Hematopoietic multipotent progenitor cell treated with erythropoietin and hydrocortisone succinate and interleukin-3 and kit ligand, for 15 days (in vitro differentiated cells): ENCODE results near the gene ZFP36L1.
"Not testable (repeated sequence)": the region's sequence is repeated elsewhere in the genome, so short reads cannot be mapped to it uniquely, and the experiment has no call there.

ENCODE experiments used
- DNase-seq: peaks from one replicate; pipeline ENCODE4 v3.0.0-alpha.2; 2015; ENCODE audit warnings: low spot score

ZFP36L1 gene

GRCh38 chr14:68784226-68784910 lies 8.5 kb downstream of the ZFP36L1 start:
- no peak for DNase-seq

- no peak for DNase-seq
Measured at GRCh38 chr14:68783408-68784225, 9.2 kb downstream of the ZFP36L1 start.

- no peak for DNase-seq
Measured at GRCh38 chr14:68782091-68782981, 10.5 kb downstream of the ZFP36L1 start.

DNA sequence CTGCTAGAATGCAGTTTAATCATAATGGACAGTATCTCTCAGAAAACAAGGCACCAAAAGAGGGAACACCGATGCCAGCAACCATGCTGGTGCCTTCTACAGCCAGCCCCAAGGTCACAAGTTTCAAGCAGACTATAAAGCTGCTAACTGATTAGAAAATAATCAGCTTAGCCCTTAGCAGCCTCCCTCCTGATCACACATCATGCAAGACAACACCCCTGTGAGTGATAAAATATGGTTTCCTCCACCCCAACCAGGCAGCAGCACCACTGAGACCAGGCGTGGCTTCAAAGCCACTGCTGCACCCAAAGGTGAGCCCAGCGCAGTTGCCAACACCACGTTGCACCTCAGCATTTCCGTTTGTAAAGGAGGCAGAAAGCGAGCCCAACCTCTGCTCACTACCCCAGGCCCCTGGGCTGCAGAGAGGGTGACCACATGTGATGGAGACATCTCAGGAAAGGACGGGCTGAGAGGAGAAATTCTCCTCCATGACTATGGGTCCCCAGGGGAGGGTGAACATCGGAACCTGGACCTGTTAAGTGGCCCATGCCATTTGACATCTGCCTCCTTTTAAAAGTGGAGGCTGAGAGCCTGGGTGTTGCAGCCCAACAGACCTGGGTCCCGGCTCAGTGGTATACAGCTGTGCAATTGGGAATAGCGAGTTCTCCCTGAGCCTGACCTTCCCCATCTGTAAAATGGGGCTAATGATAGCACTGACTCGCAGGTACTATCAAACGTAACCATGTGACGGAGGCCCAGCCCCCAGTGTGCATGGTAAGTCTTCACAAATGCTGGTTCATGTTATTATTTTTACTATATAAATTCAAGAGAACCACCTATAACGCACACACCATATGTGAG lies 11.5 kb downstream of the ZFP36L1 start:
- DNase-seq = peak; percentile 70

DNA sequence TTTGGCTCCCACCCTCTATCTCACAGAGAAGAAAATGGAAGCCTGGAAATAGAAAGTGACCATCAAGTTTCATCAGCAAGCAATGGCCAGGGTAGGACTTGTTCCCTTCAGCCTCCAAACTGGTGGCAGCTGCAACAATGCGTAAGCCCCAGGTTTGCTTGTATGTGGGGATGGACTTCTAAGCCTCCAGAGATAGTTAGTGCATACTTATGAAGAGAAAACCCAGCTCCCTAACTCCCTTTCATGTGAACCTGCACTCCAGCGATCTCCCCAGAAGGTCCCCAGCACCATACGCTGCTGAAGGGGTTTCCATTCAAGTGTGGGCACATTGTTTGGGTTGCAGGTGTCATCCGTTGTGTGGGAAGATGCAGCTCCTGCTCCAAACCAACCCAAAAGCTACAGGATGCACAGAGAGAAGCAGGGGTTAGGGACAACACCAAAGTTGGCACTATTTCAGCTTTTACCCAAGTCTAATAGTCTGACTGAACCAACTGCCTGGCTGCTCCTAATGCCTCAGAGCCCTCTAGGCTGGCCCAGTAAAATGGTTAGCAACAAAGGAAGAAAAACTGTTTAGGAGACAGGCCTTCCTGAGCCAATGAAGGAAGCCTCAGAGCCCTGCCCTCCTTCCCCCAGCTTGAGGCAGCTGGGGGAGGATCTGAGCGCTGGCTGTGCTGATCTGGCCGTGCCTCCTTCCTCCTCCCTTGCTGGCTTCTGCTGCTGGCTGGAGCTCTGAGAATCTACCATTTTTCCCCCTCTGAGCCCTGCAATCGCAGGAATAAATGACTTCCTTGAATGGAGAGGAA lies 12.3 kb downstream of the ZFP36L1 start:
- peak; percentile 60 for DNase-seq

DNA sequence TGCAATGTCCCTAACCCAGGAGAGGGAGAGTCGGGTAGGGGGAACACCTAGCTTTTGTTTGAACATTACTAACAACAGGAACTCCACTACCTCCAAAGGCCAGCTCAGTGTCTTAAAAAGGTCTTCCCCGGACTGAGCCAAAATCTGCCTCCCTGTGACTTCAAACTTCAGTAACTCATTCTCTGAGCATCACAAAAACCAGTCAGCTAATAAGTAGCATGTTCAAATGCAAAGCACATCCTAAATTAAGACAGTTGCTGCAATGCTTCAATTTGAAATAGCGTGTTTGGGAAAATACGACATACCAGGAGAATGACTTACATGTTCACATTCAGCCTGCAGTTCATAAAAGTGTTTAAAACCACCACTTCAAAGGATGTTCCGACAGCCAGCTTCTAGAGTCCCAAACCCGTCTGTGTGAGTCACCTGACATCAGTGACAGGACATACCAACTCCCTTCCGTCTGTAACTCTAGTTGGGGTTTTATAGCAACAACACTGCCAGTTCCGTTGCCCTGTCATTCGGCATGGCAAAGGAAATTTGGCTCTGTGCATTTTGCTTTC lies 13.0 kb downstream of the ZFP36L1 start:
- DNase-seq = peak; percentile 35

- DNase-seq = no peak
Measured at GRCh38 chr14:68777644-68778043, 15.2 kb downstream of the ZFP36L1 start.

DNA sequence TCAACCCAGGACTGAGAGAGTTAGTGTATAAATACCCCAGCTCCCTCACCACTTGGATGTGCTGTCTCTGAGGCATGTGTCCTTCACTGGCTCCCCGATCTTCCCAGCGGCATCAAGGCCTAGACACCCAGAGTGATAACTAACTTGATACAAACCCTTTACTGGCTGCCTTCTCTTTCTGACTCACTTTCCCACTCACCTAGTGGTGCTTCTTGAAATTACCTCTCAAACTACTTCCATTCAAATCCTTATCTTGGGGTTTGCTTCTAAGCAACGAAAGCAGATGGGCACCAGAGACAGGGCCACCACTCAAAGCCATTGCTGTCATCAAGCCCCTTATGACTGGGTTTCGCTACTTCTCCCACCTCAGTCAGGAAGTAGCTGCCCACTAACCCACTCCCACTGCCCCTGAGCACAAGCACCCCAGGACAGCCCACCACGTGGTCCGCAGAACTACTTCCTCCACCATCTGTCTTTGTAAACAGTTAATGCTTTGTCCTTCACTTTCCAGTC lies 17.2 kb downstream of the ZFP36L1 start:
- no peak for DNase-seq

DNA sequence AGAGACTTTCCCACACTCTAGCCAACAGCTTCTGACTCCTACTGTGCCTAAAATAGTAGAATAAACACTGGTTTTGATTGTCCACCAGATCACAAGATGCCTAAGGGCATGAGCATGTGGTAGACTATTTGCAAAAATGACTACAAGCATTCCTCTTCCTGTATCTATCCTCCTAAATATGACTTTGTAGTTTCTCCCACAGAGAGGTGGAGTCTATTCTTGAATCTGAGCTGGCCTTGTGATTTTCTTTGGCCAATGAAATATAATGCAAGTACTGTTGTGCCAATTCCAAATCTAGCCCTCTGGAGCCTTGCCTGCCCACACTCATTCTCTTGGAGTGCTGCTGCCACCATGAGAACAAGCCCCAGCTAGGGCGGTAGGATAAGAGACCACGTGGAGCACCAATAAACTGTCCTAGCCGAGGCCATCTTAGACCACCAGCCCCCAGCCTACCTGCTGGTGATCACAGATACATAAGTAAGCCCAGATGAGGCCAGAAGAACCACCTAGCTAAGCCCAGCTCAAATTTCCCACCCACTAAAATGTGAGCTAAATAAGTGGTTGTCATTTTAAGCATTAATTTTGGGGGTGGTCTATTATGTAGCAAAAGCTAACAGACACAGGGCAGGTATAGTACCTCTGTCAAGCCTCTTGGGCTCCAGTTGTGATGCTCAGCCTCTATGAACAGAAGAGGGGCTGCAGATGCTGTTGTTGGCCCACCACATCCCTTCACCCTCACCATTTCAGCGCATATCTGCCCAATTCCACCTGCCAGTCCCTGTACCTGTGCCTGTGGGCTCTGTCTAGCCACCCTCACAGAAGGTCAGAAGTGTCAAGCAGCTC lies 17.9 kb downstream of the ZFP36L1 start:
- DNase-seq = no peak

DNA sequence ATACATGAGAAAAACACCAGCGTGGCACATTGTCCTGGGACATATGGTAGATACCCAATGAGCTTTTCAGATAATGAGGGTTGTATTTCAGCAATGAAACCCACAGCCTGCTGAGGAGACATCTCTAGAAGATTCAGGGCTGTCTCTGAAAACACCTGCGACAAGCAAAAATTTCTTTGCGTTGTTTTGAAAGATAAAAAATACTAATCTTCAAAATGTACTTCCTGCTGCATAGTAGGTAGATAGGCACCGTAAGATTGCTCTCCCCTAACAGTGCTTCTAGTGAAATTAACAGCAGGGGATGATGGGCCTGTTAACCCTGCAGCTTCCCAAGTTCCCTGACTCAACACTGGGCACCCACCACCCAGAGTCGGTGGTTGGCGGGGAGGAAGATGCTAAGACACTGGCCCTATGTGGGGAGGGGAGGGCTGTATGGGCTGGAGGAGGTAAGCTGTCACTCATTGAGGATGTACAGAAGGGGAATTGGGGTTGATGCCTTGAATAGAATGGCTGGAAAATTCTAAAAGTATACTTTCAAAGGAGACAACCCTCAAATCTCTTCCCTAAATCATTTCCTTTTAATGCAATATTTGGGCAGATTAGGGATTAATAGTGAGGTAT lies 20.0 kb downstream of the ZFP36L1 start:
- DNase-seq = no peak

- DNase-seq = no peak
Measured at GRCh38 chr14:68771631-68772030, 21.2 kb downstream of the ZFP36L1 start.

GRCh38 chr14:68770553-68771286 lies 22.1 kb downstream of the ZFP36L1 start:
- no peak for DNase-seq

DNA sequence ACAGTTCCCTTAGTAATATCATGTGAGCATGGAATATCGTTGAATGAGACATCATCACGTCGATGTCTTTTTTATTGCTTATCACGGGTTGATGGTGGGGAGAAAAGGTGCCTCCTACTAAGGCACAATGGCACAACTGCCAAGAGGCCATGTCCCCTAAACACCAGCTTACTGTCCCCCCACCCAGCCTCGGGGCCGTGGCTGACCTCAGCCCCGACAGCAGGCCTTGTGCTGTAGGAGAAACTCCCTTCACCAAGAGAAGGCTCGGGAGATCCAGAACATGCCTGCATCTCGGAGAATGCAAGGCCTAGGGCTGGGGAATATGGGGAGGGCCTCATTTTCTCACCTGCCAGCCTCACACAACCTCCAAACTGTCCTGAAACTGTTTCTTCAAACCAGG lies 22.8 kb downstream of the ZFP36L1 start:
- DNase-seq = no peak

DNA sequence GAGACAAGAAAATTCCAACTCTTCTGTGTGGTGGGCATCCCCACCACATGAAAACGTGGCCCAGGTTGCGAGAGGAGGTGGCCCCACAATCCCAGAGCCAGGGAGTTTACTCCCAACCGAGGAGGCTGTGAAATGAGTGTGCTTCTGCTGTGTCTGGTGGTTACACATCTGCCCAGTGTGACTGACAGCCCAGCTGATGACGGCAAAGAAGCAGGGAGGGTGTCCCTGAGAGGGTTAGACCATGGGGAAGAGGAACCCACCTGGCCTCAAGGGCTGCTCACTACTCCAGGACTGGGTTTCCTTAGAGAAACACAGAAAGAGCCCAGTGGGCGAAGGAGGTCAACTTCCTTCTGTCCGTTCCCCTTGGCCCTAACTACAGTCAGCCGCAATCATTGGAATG lies 24.6 kb downstream of the ZFP36L1 start:
- DNase-seq = no peak

DNA sequence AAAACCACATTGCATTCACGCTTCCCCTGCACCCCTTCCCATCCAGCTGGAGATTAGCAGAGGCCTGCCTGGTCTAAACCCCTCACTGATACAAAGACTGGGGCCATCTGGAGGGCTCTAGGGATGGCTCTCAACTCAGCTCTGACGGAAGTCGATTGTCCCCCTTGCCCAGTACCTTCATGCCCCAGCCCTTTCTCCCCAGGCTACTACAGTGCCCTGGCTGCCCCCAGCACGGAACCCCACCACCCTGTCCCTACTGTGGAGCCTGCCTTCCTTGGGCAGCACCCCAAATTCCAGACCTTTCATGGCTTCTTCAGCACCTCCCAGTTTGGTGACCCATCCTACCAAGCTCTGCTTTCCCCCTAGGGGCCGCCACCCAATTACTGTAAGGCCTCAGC lies 25.6 kb downstream of the ZFP36L1 start:
- DNase-seq = no peak

- no peak for DNase-seq
Measured at GRCh38 chr14:68766299-68767247, 26.3 kb downstream of the ZFP36L1 start.

DNA sequence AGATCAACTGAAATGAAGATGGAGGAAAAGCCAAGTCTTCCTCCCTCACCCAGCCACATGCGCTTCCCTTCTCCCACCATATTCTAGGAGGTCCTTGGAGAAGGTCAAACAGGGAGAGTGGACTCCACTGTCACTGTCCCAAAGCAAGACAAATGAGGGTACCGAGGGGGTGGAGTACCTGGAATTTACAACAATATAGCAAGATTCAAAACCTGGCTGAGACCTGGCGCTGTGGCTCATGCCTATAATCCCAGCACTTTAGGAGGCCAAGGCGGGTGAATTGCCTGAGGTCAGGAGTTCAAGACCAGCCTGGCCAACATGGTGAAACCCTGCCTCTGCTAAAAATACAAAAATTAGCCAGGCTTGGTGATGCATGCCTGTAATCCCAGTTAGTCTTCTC lies 29.0 kb downstream of the ZFP36L1 start:
- DNase-seq = not testable (repeated sequence)
